Uterus (tissue), 2 donors: Measurements from ENCODE around the gene TOR4A.

ENCODE experiments used
- CTCF ChIP-seq, 4 experiments: fragments of 200-600 bp in 2 of 4; fragments of 450-650 bp in 2 of 4; sonication (generic) in 2 of 4; IDR thresholded peaks; one replicate each; pipeline ENCODE4 v1.5.1; 2016 to 2019; ENCODE audit warnings: antibody characterized with exemption in 4 of 4, mild to moderate bottlenecking in 2 of 4, moderate library complexity in 1 of 4
- POLR2A ChIP-seq, 2 donors: fragments of 450-650 bp; IDR thresholded peaks; one replicate each; pipeline ENCODE4 v1.6.1; 2016; ENCODE audit warnings: antibody characterized with exemption in 2 of 2, mild to moderate bottlenecking in 1 of 2, moderate library complexity in 1 of 2

DNA sequence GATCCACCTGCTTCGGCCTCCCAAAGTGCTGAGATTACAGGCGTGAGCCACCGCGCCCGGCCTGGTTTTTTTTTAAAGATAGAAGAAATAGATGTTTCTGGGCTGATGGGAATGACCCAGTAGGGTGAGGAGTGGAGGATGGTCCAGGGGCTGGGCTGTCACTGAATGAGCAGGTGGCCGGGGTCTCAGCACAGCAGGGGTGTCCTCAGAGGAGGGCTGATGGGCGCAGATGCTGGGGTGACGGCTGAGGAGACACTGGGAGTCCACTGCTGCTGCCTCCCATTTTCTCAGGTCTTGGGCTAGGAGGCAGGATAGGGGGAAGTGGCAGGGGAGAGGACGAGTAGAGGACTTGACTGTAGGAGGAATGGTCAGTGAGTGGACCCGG lies 2.3 kb upstream of the TOR4A start:
- TF ChIP-seq CTCF (IDR thresholded peaks at IDR 0.05) (no peak), POLR2A (IDR thresholded peaks at IDR 0.05) (no peak)
